GM19324 (cell line): ENCODE results near the gene BCKDK.
"Not testable (repeated sequence)": the region's sequence is repeated elsewhere in the genome, so short reads cannot be mapped to it uniquely, and the experiment has no call there.

Source experiments
- ATAC-seq: cut with Tn5 transposase; IDR thresholded peaks from one replicate; pipeline ENCODE4 v1.9.1; 2021; ENCODE audit warnings: mild to moderate bottlenecking, moderate library complexity; ENCODE audit not compliant: unreplicated experiment, low FRiP score

The BCKDK gene

DNA sequence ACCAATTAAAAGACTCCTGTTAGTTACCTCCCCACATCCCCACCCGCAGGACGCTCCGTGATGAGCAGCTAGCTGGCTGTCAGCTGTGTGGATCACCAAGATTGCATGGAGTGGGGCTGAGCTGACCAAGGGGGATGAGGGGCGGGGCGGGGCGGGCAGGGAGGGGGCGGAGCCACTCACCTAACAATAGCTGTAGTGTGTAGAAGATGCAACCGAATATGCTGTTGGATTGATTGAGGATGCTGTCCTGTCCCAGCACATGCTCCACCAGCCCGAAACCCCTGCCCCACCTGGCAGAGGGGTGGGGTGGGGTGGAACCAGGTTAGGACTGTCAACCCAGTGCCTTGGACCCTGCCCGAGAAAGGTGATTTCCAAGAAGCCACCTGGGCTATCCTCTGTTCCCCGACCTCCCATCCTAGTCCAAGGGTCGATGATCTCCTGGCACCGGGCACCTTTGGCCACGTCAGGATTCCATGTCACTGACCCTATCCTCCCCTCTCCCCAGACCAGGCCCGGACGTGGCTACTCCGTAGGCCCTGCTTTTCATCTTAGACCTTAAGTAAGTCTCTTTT, 15.0 kb upstream of the BCKDK start:
- ATAC-seq, result no peak

DNA sequence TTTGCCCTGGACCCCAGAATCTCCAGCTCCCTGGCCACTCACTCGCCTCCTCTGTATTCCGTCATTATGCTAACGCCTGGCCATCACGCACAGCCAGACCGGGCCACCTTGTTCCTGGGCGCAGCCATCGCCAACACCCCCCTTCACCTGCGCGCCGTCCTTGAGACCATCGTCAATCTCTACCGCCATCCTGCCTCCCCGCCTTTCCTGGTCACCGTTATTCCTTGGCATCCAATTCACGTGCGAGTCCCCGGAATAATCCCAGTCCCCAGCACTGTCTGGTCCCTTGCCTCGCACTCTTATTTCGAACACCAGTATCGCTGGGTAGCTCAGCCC, 14.1 kb upstream of the BCKDK start:
- ATAC-seq, result peak; percentile 9

DNA sequence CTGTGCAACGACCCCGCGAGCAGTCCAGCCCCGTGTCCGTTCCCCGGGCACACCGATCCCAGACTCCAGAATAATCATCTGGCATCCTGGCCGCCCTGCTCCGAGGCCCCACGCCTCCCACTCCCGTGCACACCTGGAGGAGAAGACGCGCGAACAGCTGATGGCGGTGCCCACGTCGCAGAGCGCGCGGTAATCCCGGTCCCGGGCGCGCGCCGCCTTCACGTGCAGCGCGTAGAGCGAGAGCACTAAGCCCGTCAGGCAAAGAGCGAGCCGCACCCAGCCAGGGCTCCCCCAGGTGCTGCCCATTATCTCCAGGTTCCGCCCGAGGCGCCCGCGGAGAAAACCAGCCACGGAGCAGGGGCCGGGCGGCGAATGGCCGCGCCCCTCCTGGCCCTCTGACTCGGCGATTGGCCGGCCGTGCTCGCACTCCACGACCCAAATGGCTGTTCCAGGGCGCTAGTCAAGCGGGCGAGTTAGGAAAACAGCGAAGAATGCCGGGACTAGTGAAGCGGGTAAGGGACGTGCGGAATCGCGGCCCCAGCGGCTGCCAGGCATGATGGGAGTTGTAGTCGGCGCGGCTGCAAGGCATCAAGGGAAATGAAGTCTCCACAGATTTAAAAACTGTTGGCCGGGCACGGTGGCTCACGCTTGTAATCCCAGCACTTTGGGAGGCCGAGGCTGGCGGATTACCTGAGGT, 13.6 kb upstream of the BCKDK start, which contains the start of gene VKORC1:
TSS of gene VKORC1 (minus strand) at position 374 of the 697 bp plus-strand sequence. CDS start at position 306, 68 bp downstream.
- peak; percentile 91 for ATAC-seq

DNA sequence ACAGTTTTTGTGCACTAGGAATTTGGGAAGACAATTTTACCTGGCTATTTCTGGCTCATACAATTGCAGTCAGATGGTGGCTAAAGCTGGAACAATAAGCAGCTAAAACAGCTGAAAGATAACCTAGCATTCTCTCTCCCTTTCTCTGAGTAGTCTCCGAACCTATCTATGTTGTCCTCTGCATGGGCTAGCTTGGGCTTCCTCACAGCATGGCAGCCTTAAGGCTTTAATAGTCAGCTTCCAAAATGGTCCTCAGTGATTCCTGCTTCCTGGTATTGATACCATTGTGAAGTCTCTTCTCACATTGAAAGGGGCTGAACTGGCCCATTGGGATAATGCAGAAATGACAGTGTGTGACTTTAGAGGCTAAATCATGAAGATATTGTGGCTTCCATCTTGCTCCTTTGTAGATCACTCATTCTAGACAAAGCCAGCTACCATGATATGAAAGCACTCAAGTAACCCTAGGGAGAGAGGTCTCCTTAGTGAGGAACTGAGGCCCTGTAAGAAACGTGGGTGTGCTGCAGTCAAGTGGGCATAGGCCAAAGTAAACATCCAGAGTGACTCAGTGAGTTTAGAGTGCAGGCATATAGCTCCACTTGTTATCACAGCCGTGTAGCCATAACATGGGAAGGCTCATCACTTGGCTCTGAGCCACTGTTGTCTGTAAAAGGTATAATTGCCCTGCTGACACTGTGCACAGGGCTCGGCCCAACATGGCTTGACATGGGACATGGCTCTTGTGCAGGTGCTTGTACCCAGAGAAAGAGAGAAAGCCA, 8.1 kb upstream of the BCKDK start:
- ATAC-seq, result no peak

DNA sequence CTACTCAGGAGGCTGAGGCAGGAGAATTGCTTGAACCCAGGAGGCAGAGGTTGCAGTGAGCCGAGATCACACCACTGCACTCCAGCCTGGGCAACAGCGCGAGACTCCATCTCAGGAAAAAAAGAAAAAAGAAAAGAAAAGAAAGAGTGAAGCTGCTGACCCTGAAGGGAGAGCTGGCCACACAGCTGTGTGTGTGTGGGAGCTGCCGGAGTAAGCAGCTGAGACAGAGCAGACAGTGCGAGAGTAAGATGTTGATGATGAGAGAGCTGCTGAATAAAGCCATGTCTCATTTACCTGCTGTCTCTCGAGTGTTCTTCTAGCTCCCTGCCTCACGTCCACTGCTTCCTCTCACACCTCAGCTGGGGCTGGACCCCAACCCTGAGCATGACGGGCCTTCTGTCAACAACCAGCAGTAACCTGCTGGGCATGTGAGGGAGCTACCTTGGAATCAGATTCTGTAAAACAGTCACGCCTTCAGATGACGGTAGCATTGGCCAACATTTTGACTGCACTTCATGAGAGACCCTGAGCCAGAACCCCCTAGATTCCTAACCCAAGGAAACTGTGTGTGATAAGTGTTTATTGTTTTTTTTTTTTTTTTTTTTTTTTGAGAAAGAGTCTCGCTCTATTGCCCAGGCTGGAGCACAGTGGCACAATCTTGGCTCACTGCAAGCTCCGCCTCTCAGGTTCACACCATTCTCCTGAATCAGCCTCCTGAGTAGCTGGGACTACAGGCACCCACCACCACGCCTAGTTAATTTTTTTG, 7.1 kb upstream of the BCKDK start:
- ATAC-seq, result not testable (repeated sequence)

DNA sequence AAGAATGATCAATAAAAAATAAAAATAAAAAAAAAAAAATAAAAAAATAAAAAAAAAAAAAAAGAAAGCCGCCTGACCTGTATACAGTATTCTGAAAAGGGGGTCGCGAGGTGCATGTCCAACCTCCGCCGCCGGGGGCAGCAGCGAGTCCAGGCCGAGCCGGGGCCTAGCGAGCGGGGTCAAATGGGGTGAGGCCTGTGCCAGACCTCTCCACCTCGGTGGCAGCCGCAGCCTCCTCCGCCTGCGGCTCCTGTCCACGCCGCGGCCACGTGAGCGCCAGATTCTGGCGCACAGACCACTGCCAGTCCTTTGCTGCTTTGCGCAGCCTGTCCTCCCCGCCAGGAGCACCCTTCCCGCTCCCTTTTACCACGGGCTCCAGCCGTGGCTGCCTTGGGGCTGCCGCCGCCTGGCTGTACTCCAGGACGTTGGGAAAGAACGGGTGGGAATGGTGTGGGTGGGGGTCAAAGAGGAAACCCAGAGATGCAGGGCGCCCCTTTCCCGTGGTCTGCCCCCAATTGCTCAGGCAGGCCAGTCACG, 2.4 kb upstream of the BCKDK start:
- ATAC-seq, result peak; percentile 34

DNA sequence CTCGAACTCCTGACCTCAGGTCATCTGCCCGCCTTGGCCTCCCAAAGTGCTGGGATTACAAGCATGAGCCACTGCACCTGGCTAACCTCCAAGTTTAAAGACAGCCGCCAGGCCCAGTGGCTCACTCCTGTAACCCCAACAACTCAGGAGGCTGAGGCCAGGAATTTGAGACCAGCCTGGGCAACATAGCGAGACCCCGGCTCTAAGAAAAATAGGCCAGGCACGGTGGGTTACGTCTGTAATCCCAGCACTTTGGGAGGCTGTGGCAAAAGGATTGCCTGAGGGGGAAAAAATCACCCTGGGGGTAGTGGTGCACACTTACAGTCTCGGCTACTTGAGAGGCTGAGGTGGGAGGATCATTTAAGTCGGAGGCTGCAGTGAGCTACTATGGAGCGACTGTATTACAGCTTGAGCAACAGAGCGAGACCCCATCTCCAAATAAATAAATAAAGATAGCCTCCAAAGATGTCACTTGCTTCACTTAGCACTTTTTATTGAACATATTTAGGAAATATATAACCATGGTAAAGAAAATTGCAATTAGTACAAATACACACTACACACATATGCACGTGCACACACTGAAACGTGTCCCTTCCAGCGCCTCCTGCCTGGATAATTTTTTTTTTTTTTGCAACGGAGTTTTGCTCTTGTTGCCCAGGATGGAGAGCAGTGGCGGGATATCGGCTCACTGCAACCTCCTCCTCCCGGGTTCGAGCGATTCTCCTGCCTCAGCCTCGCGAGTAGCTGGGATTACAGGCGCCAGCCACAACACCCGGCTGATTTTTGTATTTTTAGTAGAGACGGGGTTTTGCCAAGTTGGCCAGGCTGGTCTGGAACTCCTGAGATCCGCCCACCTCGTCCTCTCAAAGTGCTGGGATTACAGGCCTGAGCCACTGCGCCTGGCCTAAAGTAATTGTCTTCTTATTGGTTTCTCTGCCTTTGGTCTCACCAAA, 1.4 kb upstream of the BCKDK start:
- ATAC-seq, result no peak

DNA sequence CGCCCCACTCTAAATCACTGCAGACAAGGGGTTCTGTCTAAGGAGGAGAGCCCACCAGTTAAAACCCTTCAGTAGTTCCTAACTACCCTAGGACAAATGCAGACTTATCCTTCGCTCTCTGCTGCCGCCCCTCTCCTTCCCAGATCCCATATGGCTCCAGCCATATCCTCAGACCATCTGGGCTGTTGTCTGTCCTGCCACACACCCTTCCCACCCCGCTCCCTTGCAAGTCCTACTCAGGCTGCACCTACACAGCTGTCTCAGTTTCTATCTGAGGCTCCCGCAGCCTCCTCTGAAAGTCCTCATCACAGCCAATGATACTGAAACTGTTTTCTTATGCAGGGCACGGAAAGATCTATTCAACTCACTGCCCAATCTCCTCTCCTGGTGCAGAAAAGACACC, 720 bp upstream of the BCKDK start:
- peak; percentile 40 for ATAC-seq

DNA sequence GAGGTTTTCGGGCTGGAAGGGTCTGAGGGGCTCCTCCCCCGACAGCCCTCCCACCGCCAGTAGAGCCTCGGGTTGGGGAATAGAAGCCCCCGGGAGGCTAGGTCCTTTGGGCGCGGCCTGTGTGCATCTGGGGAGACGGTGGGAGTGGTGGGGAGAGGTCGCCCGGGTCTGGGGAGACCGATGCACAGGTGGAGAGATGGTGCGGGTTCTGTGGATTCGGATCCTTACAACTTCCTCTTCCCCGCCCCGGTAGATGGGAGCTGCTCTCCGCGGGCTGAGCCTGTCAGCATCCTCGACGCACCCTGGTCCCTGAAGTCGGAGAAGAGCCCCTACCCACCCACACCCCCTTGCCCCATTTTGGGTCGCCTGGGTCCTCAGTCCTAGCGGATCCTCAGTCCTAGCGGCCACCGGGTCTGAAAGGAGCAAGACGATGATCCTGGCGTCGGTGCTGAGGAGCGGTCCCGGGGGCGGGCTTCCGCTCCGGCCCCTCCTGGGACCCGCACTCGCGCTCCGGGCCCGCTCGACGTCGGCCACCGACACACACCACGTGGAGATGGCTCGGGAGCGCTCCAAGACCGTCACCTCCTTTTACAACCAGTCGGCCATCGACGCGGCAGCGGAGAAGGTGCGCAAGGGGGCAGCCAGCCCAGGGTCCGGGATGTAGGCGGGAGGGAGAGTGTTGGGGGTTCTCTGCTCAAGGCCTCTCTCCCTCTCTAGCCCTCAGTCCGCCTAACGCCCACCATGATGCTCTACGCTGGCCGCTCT, 790 bp downstream of the BCKDK start:
- ATAC-seq, result no peak

DNA sequence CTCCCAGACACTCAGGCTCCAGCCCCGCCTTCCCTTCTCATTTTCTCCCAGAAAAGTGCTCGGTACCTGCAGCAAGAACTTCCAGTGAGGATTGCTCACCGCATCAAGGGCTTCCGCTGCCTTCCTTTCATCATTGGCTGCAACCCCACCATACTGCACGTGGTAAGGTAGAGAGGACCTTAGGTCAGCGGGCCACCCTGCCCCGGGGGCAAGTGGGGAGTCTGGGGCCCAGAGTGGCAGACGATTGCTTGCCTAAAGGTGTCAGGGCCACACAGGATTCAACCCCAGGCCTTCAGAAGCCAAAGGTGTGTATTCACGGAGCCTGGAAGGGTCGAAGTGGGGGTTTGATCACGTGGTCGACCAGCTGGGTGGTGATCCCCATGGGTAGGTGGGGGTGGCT, 1.4 kb downstream of the BCKDK start:
- ATAC-seq, result no peak

DNA sequence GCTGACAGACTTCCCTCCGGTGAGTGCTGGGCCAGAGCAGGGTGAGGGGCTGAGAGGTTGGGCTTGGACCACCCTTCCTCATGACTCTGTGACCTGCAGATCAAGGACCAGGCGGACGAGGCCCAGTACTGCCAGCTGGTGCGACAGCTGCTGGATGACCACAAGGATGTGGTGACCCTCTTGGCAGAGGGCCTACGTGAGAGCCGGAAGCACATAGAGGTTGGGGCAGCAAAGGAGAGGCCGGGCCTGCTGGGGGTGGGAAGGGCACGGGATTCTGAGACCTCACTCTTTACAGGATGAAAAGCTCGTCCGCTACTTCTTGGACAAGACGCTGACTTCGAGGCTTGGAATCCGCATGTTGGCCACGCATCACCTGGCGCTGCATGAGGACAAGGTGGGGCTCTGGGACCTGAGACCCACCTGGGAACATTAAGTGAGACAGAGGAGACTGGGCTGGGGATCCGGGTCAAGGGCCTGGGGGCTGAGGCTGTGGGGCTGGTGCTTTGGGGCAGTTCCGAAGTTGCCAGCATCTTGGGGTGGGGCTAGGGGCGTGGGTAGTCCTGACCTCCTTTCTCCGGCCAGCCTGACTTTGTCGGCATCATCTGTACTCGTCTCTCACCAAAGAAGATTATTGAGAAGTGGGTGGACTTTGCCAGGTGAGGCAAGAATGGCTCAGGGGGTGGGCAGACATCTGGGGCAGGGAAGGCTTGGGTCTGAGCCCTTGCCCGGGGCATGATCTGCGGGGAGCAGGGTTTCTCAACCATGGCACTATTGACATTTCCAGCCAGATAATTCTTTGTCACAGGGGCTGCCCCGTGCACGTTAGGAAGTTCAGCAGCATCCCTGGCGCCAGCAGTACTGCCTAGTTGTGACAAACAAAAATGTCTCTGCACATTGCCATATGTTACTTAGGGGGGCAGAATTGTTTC, 2.2 kb downstream of the BCKDK start:
- ATAC-seq, result no peak

DNA sequence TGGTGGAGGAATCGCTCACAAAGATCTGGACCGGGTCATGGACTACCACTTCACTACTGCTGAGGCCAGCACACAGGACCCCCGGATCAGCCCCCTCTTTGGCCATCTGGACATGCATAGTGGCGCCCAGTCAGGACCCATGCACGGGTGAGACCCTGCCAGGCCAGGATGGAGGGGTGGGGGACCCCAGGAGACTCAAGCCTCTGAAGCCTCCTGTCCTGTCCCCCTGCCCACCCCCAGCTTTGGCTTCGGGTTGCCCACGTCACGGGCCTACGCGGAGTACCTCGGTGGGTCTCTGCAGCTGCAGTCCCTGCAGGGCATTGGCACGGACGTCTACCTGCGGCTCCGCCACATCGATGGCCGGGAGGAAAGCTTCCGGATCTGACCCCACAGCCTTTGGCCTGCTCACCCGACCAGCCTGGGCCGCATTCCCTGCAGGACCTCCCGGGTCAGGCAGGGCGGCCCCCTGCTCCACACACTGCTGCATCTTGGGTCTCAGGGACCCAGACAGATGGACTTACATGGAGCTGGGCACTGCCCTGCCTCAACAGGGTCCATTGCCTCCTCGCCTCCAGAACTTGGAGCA, 3.8 kb downstream of the BCKDK start:
- no peak for ATAC-seq

DNA sequence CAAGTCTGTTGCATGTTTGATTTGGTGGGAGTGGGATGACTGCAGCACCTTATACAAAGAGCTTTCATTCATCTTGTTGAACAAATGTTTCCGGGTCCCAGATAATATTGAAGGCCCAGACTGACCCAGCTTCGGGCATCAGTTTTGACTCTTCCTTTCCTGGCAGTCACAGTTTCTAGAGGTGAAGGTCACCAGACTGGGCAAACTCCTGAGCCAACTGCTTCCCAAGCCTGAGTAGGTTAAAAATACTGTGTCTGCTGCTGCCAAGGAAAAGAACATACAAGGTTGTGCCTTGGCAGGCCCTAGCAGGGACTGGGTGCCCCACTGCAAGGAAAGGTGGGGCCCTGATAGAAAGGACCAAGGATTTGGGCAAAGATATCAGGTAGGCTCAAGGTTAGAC, 4.5 kb downstream of the BCKDK start:
- no peak for ATAC-seq

DNA sequence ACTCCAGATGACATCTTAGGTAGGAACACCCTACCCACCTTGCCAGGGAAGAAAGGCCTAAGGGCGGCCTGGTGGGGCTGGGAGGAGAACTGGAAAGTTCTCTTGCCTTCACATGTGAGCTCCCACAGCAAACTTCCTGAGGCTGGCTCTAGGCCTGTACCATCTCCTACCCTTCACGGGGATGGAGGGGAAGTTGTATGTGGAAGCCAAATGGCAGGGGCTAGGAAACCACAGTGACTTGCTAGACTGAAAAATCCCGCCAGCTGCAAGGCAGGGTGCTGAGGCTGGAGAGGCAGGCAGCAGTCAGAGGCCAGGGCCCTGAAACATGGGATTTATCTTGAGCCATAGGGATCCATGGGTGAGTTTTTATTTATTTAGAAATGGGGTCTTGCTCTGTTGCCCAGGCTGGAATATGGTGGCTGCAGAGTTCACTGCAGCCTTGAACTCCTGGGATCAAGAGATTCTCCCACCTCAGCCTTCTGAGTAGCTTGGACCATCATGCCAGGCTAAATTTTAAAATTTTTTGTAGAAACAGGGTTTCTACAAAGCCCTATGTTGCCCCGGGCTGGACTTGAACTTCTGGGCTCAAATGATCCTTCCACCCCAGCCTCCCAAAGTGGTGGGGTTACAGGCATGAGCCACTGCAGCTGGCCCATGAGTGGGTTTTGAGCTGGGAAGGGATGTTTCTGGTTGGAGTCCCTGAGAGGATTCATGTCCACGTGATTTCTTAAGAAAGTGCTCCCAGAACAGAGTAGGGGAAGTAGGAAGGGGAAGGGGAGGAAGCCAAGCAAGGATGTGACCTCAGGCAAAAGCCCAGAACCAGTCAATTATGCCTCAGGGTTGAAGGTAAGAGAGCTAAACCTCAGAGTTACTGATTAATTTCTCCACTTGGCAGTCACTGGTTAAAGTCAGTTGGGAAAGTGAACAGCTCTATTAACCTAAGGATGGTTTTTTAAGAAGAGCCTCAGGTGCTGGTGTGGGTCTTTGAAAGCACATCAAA, 5.2 kb downstream of the BCKDK start:
- no peak for ATAC-seq

DNA sequence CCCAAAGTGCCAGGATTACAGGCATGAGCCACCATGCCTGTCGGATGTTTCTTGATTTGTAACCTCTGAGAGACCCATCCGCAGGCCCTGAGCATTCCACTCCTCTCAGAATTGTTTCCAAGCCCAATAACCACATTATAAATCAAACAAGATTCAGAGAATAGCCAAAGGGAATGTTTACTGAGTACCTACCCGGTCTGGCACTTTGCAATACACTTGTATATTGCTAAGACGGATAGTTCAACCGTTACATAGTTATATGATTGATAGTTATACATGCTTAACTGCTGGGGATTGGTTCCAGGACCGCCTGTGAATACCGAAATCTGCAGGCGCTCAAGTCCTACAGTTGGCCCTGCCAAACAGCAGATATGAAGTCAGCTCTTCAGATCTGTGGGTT, 6.3 kb downstream of the BCKDK start:
- ATAC-seq, result no peak
